Parathyroid adenoma (tissue), 2 donors: ENCODE results near the gene RMND5A.

Experiments
- H2AFZ ChIP-seq: fragments of 300-600 bp; sonication (generic); one replicate; pipeline ENCODE4 v1.7.0; 2017; ENCODE audit warnings: antibody characterized with exemption, mild to moderate bottlenecking
- H3K27ac ChIP-seq: fragments of 300-600 bp; sonication (generic); one replicate; pipeline ENCODE4 v1.7.0; 2017
- H3K27me3 ChIP-seq: fragments of 300-600 bp; sonication (generic); one replicate; pipeline ENCODE4 v1.7.0; 2017; ENCODE audit warnings: low read length; ENCODE audit not compliant: control insufficient read depth, insufficient read depth
- H3K36me3 ChIP-seq: fragments of 300-600 bp; sonication (generic); one replicate; pipeline ENCODE4 v1.7.0; 2017; ENCODE audit warnings: low read length; ENCODE audit not compliant: control insufficient read depth, insufficient read depth
- H3K4me1 ChIP-seq: fragments of 300-600 bp; sonication (generic); one replicate; pipeline ENCODE4 v1.7.0; 2017; ENCODE audit warnings: control low read depth
- H3K4me2 ChIP-seq: fragments of 300-600 bp; sonication (generic); one replicate; pipeline ENCODE4 v1.7.0; 2017; ENCODE audit warnings: low read length
- H3K4me3 ChIP-seq: fragments of 300-600 bp; sonication (generic); one replicate; pipeline ENCODE4 v1.7.0; 2017; ENCODE audit warnings: low read depth, low read length
- H3K79me2 ChIP-seq: fragments of 300-600 bp; sonication (generic); one replicate; pipeline ENCODE4 v1.7.0; 2017; ENCODE audit warnings: control low read depth
- H3K9ac ChIP-seq: fragments of 300-600 bp; sonication (generic); one replicate; pipeline ENCODE4 v1.7.0; 2017; ENCODE audit warnings: mild to moderate bottlenecking
- H3K9me3 ChIP-seq: fragments of 300-600 bp; sonication (generic); one replicate; pipeline ENCODE4 v1.7.0; 2017; ENCODE audit warnings: low read length; ENCODE audit not compliant: control insufficient read depth
- CTCF ChIP-seq: fragments of 300-600 bp; sonication (generic); IDR thresholded peaks from one replicate; pipeline ENCODE4 v1.7.0; 2017; ENCODE audit warnings: antibody characterized with exemption, mild to moderate bottlenecking
- donor health status: primary hyperparathyroidism.

Gene RMND5A

GRCh38 chr2:86789687-86790133 is 69.6 kb downstream of the RMND5A start:
- TF ChIP-seq CTCF, result no peak
- Histone ChIP-seq H3K9me3 (no peaks in the 10 kb centered on the region), H3K9ac (no peak overlapping the region), H3K36me3 (no peaks in the 10 kb centered on the region), H3K27me3 (peaks cover 5% of the 10 kb centered on the region), H3K79me2 (no peaks in the 10 kb centered on the region), H3K27ac (no peak overlapping the region), H3K4me2 (peak overlapping the region; percentile 37), H3K4me1 (no peaks in the 10 kb centered on the region), H3K4me3 (no peak overlapping the region), H2AFZ (no peak overlapping the region)

- Histone ChIP-seq H3K4me3 (no peak overlapping the region), H3K79me2 (no peaks in the 10 kb centered on the region)
Observed at GRCh38 chr2:86790134-86790675, 70.1 kb downstream of the RMND5A start.

GRCh38 chr2:86790676-86791572 is 70.8 kb downstream of the RMND5A start, which contains the start of gene CD8A:
TSS of gene CD8A (minus strand) at chr2:86790913. CDS start at chr2:86790825, 88 bp downstream.
- no peaks in the 10 kb centered on the region for H3K36me3 ChIP-seq
- H3K4me3 ChIP-seq, result no peak within 1 kb of the TSS
- peak within 1 kb of the TSS; percentile 37 for H3K4me2 ChIP-seq
- H3K27ac ChIP-seq, result no peak within 1 kb of the TSS
- peak within 1 kb of the TSS; percentile 67 for H2AFZ ChIP-seq
- H3K9ac ChIP-seq, result no peak within 1 kb of the TSS
- H3K79me2 ChIP-seq, result no peaks in the 10 kb centered on the region
- no peaks in the 10 kb centered on the region for H3K9me3 ChIP-seq
- H3K4me1 ChIP-seq, result no peaks in the 10 kb centered on the region
- peaks cover 5% of the 10 kb centered on the region for H3K27me3 ChIP-seq
- no peak for TF ChIP-seq CTCF

More at GRCh38 chr2:86790134-86790675, 70.1 kb downstream of the RMND5A start:
- Histone ChIP-seq H3K9me3 (no peaks in the 10 kb centered on the region), H3K36me3 (no peaks in the 10 kb centered on the region), H2AFZ (peak overlapping the region; percentile 67), H3K4me2 (peak overlapping the region; percentile 37), H3K27ac (no peak overlapping the region), H3K27me3 (peaks cover 5% of the 10 kb centered on the region), H3K9ac (no peak overlapping the region), H3K4me1 (no peaks in the 10 kb centered on the region)
- TF ChIP-seq CTCF, result no peak

- H3K4me3 ChIP-seq, result no peak overlapping the region
- no peaks in the 10 kb centered on the region for H3K36me3 ChIP-seq
- no peaks in the 10 kb centered on the region for H3K4me1 ChIP-seq
- no peaks in the 10 kb centered on the region for H3K79me2 ChIP-seq
- no peak overlapping the region for H3K9ac ChIP-seq
- no peaks in the 10 kb centered on the region for H3K9me3 ChIP-seq
- H3K27me3 ChIP-seq, result peaks cover 5% of the 10 kb centered on the region
- no peak for TF ChIP-seq CTCF
- no peak overlapping the region for H2AFZ ChIP-seq
- H3K27ac ChIP-seq, result no peak overlapping the region
- no peak overlapping the region for H3K4me2 ChIP-seq
Observed at GRCh38 chr2:86791573-86791972, 71.5 kb downstream of the RMND5A start.
